Astrocyte of the cerebellum (primary cell): Measurements from ENCODE around the gene WNT7B.

Experiments
- DNase-seq: peaks from one replicate; pipeline ENCODE4 v3.0.0-alpha.2; 2011; ENCODE audit warnings: low read depth
- H3K4me3 ChIP-seq: 2 replicates; pipeline ENCODE4 v1.5.1; 2011; ENCODE audit warnings: mild to moderate bottlenecking, low read depth, low read length, moderate library complexity
- in situ Hi-C: cut with HindIII; loops from 2 replicates; pipeline ENCODE4 v1.10.0; 2017; ENCODE audit warnings: low sequenced_read_pairs
- TF ChIP-seq, protein P1 (sequence below): IDR thresholded peaks from 2 replicates; pipeline ENCODE4 v1.5.1; 2012; ENCODE audit warnings: low read length, low read depth, moderate library complexity, mild to moderate bottlenecking; ENCODE audit errors: missing control alignments

The WNT7B gene

DNA sequence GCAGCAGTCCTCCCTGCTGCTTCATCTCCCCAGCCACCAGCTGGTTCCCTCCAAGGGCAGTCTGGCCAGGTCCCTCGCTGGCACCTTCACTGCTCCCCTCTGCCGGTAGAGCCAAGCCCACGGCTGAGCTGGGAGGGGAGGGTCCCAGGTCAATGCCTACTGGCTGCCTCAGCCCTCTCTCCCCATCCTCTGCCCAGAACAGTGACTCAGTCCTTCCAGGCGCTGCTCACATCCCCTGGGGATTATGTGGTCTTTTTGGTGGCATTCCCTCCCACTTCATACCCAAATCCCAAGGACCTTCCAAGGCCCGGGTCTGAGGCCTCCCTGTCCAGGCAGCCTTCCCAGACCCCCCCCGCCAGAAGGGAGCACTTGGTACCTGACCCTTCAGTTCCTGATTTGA, 44.9 kb downstream of the WNT7B start:
- no peak overlapping the region for H3K4me3 ChIP-seq
- TF ChIP-seq, protein P1, sequence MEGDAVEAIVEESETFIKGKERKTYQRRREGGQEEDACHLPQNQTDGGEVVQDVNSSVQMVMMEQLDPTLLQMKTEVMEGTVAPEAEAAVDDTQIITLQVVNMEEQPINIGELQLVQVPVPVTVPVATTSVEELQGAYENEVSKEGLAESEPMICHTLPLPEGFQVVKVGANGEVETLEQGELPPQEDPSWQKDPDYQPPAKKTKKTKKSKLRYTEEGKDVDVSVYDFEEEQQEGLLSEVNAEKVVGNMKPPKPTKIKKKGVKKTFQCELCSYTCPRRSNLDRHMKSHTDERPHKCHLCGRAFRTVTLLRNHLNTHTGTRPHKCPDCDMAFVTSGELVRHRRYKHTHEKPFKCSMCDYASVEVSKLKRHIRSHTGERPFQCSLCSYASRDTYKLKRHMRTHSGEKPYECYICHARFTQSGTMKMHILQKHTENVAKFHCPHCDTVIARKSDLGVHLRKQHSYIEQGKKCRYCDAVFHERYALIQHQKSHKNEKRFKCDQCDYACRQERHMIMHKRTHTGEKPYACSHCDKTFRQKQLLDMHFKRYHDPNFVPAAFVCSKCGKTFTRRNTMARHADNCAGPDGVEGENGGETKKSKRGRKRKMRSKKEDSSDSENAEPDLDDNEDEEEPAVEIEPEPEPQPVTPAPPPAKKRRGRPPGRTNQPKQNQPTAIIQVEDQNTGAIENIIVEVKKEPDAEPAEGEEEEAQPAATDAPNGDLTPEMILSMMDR: no peak
- DNase-seq: no peak
- in situ Hi-C loops: no loop called here

DNA sequence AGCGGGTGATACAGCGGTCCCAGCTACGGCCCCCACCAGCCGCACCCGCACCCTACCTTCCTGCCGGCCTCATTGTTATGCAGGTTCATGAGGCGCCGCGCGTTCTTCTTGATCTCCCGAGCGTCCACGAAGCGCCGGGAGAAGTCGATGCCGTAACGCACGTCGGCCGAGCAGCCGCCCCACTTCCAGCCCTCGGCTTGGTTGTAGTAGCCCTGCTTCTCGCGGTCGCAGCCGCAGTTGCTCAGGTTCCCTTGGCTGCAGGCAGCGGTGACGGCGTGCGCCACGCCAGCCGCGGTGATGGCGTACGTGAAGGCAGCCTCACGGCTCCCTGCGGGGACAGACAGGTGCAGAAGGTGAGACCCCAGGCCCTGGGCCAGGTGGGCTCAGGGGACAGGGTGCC, 45.9 kb downstream of the WNT7B start:
- in situ Hi-C loops: no loop called here
- no peak overlapping the region for H3K4me3 ChIP-seq
- no peak for DNase-seq
- TF ChIP-seq, protein P1: no peak

DNA sequence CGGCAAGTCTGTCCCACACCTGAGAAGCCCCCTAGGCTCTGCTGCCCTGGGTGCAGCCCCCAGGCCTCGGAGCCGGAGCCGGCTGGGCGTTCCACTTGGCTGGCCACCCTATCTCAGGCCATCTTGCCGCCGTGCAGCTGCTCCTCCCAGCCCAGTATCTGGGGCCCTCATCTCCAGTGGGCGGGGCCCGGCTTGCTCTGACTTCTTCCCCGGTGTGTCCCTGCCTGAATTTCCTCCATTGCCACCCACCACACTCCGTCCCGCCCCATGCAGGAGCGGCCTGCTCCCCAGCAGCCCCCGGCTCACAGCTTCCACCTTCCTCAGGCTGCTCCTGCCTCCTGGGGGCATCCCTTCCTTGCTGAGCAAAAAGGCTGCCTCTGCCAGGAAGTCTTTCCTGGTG, 46.6 kb downstream of the WNT7B start:
- no peak for DNase-seq
- in situ Hi-C loops: no loop called here
- TF ChIP-seq, protein P1: no peak
- no peak overlapping the region for H3K4me3 ChIP-seq

DNA sequence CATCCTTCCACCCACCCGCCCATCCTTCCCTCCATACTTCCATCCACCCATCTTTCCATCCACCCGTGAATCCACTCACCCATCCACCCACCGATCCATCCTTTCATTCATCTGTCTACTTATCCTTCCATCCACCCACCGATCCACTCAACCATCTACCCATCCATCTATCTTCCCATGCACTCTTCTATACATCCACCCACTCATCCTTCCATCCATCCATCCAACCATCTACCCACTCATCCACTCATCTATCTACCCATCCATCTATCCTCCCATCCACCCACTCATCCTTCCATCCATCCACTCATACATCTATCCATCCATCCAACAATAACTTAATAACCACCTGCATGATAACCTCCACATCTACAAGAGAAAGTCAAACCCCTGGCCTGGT, 47.3 kb downstream of the WNT7B start:
- TF ChIP-seq, protein P1: no peak
- no peak for DNase-seq
- in situ Hi-C loops: no loop called here
- H3K4me3 ChIP-seq: no peak overlapping the region

DNA sequence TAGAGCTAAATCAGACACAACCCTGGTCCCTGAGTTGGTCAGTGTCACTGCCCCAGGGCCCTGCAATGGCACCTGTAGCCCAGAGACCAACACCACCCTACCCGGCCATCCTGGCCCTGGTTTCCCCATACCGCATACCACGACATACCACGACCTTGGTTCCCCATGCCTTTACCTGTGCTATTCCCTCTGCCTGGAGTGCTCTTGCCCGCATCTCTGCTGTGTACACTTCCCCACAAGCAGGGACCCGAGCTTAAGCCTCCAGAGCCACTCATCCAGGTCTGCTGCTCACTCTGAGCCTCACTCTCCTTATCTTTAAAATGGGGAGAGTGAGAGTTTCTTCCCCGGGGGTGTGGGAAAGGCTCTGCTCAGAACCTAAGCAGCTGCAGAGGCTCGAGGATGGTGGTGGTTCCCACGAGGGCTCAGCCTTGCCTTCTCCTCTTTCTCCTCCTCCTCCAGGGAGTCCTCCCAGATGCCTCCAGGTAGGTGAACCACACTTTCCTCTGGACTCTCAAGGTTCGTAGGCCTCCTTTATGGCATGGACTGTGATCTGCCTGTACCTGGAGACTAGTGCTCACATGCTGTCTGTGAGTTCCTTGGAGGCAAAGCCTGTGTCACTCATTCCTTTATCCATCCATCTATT, 48.1 kb downstream of the WNT7B start:
- DNase-seq: no peak
- TF ChIP-seq, protein P1: no peak
- in situ Hi-C loops: no loop called here

DNA sequence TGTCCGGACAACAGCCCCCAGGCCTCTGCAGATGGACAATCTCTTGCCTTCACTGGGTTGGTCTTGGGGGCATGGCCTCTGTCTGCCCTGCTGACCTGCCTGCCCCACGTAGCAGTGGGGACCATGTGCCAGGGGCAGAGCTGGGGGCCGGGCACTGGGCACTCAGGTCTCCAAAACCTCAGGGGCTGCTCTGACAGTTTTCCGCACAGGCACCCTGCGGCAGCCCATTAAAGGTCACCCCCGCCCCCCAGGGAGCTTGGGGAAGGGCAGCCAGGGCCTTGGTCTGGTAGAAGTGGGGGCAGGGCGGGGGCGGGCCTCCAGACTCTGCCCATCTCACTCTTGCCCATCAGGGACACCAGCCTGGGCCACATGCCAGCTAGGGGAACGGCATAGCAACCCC, 49.9 kb downstream of the WNT7B start:
- TF ChIP-seq, protein P1: no peak
- in situ Hi-C loops: no loop called here
- DNase-seq: no peak
- H3K4me3 ChIP-seq: no peak overlapping the region

More for the DNA sequence above, 48.1 kb downstream of the WNT7B start:
- no peak overlapping the region for H3K4me3 ChIP-seq
